Measurements from ENCODE around the gene ATP2C2.

ATP2C2 gene

GRCh38 chr16:84423416-84423837, 55.1 kb downstream of the ATP2C2 start:
- TF ChIP-seq TSHZ2 (CRISPR knock-in tag; IDR thresholded peaks at IDR 0.05) (no peak), ISL1 (CRISPR knock-in tag; IDR thresholded peaks at IDR 0.05) (no peak), ZNF565 (CRISPR knock-in tag; conservative IDR thresholded peaks at IDR 0.05; ENCODE audit: low read depth) (no peak), PATZ1 (CRISPR knock-in tag; IDR thresholded peaks at IDR 0.05; ENCODE audit: borderline replicate concordance) (no peak), PPARA (CRISPR knock-in tag; IDR thresholded peaks at IDR 0.05; ENCODE audit: borderline replicate concordance) (no peak), ARNTL (CRISPR knock-in tag; IDR thresholded peaks at IDR 0.05; ENCODE audit: borderline replicate concordance, low read depth) (no peak), ZC3H10 (CRISPR knock-in tag; IDR thresholded peaks at IDR 0.05) (no peak), TCF4 (CRISPR knock-in tag; IDR thresholded peaks at IDR 0.05; ENCODE audit: borderline replicate concordance) (no peak), CSDC2 (CRISPR knock-in tag; IDR thresholded peaks at IDR 0.05) (no peak), BACH2 (CRISPR knock-in tag; IDR thresholded peaks at IDR 0.05; ENCODE audit: borderline replicate concordance) (no peak), SNAI2 (CRISPR knock-in tag; IDR thresholded peaks at IDR 0.05) (no peak), ZNF70 (CRISPR knock-in tag; IDR thresholded peaks at IDR 0.05) (no peak), ZNF8 (CRISPR knock-in tag; IDR thresholded peaks at IDR 0.05) (no peak), GLIS3 (CRISPR knock-in tag; IDR thresholded peaks at IDR 0.05) (no peak)
- TF ChIP-seq, protein P1, sequence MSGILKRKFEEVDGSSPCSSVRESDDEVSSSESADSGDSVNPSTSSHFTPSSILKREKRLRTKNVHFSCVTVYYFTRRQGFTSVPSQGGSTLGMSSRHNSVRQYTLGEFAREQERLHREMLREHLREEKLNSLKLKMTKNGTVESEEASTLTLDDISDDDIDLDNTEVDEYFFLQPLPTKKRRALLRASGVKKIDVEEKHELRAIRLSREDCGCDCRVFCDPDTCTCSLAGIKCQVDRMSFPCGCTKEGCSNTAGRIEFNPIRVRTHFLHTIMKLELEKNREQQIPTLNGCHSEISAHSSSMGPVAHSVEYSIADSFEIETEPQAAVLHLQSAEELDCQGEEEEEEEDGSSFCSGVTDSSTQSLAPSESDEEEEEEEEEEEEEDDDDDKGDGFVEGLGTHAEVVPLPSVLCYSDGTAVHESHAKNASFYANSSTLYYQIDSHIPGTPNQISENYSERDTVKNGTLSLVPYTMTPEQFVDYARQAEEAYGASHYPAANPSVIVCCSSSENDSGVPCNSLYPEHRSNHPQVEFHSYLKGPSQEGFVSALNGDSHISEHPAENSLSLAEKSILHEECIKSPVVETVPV (CRISPR knock-in tag; IDR thresholded peaks at IDR 0.05): no peak
- peak; percentile 77 for ATAC-seq

- TF ChIP-seq ZNF8 (CRISPR knock-in tag; IDR thresholded peaks at IDR 0.05) (no peak), TSHZ2 (CRISPR knock-in tag; IDR thresholded peaks at IDR 0.05) (no peak), ZNF70 (CRISPR knock-in tag; IDR thresholded peaks at IDR 0.05) (no peak), TOX (CRISPR knock-in tag; IDR thresholded peaks at IDR 0.05; ENCODE audit: borderline replicate concordance) (no peak), PPARA (CRISPR knock-in tag; IDR thresholded peaks at IDR 0.05; ENCODE audit: borderline replicate concordance) (no peak), ZNF565 (CRISPR knock-in tag; conservative IDR thresholded peaks at IDR 0.05; ENCODE audit: low read depth) (no peak), ISL1 (CRISPR knock-in tag; IDR thresholded peaks at IDR 0.05) (no peak), OSR1 (CRISPR knock-in tag; IDR thresholded peaks at IDR 0.05) (no peak), ZFP3 (CRISPR knock-in tag; IDR thresholded peaks at IDR 0.05) (no peak), BACH2 (CRISPR knock-in tag; IDR thresholded peaks at IDR 0.05; ENCODE audit: borderline replicate concordance) (no peak), GLIS3 (CRISPR knock-in tag; IDR thresholded peaks at IDR 0.05) (no peak), RARB (CRISPR knock-in tag; IDR thresholded peaks at IDR 0.05) (no peak), CSDC2 (CRISPR knock-in tag; IDR thresholded peaks at IDR 0.05) (no peak), ESRRG (CRISPR knock-in tag; IDR thresholded peaks at IDR 0.05) (no peak), ARNTL (CRISPR knock-in tag; IDR thresholded peaks at IDR 0.05; ENCODE audit: borderline replicate concordance, low read depth) (no peak), ZC3H10 (CRISPR knock-in tag; IDR thresholded peaks at IDR 0.05) (no peak), TCF4 (CRISPR knock-in tag; IDR thresholded peaks at IDR 0.05; ENCODE audit: borderline replicate concordance) (no peak), SNAI2 (CRISPR knock-in tag; IDR thresholded peaks at IDR 0.05) (no peak), ZFP30 (CRISPR knock-in tag; IDR thresholded peaks at IDR 0.05) (no peak)
- TF ChIP-seq, protein P2, sequence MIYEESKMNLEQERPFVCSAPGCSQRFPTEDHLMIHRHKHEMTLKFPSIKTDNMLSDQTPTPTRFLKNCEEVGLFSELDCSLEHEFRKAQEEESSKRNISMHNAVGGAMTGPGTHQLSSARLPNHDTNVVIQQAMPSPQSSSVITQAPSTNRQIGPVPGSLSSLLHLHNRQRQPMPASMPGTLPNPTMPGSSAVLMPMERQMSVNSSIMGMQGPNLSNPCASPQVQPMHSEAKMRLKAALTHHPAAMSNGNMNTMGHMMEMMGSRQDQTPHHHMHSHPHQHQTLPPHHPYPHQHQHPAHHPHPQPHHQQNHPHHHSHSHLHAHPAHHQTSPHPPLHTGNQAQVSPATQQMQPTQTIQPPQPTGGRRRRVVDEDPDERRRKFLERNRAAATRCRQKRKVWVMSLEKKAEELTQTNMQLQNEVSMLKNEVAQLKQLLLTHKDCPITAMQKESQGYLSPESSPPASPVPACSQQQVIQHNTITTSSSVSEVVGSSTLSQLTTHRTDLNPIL (CRISPR knock-in tag; IDR thresholded peaks at IDR 0.05; ENCODE audit: low read depth): no peak
- no peak for ATAC-seq
Observed at GRCh38 chr16:84425696-84426095, 57.4 kb downstream of the ATP2C2 start.
